Endothelial cell (in vitro differentiated cells): ENCODE results near the gene PARP14. TPM values are rescaled to one million over a fixed set of nuclear protein-coding genes. Genes with fewer than 3 reads are reported as not detected.

Experiments used
- DNase-seq: peaks from one replicate; pipeline ENCODE4 v3.0.0; 2021; ENCODE audit warnings: low spot score
- H3K27ac Mint-ChIP-seq: one replicate; pipeline ENCODE4 v1.8.0; 2021; ENCODE audit warnings: mixed read lengths, inconsistent platforms; ENCODE audit not compliant: unreplicated experiment
- H3K27me3 Mint-ChIP-seq: one replicate; pipeline ENCODE4 v1.8.0; 2021; ENCODE audit warnings: mild to moderate bottlenecking, moderate library complexity, mixed read lengths, inconsistent platforms; ENCODE audit not compliant: unreplicated experiment
- H3K36me3 Mint-ChIP-seq: one replicate; pipeline ENCODE4 v1.8.0; 2021; ENCODE audit warnings: mild to moderate bottlenecking, low read depth, mixed read lengths, inconsistent platforms; ENCODE audit not compliant: unreplicated experiment
- H3K4me1 Mint-ChIP-seq: one replicate; pipeline ENCODE4 v1.8.0; 2021; ENCODE audit warnings: mild to moderate bottlenecking, mixed read lengths, inconsistent platforms; ENCODE audit not compliant: unreplicated experiment
- H3K4me3 Mint-ChIP-seq: one replicate; pipeline ENCODE4 v1.8.0; 2021; ENCODE audit warnings: mild to moderate bottlenecking, mixed read lengths, inconsistent platforms; ENCODE audit not compliant: unreplicated experiment
- H3K9me3 Mint-ChIP-seq: one replicate; pipeline ENCODE4 v1.8.0; 2021; ENCODE audit warnings: mixed read lengths, inconsistent platforms; ENCODE audit not compliant: unreplicated experiment
- total RNA-seq: library from RNA; stranded (reverse); fragmentation: NEBNext Ultra II Directional; extraction: Animal tissue kit (Norgen Biotek cat#: 25700); gene quantifications from one replicate; pipeline ENCODE4 v1.2.1, GENCODE V29; 2021; ENCODE audit not compliant: unreplicated experiment
- TF ChIP-seq, protein P1 (sequence below): fragments of 200-600 bp; sonication (generic); IDR thresholded peaks from one replicate; pipeline ENCODE4 v1.5.0; 2021; ENCODE audit warnings: antibody characterized with exemption; ENCODE audit not compliant: unreplicated experiment

The PARP14 gene
- total RNA-seq, 1 donor from 2014 or later, result 41.9 TPM

DNA sequence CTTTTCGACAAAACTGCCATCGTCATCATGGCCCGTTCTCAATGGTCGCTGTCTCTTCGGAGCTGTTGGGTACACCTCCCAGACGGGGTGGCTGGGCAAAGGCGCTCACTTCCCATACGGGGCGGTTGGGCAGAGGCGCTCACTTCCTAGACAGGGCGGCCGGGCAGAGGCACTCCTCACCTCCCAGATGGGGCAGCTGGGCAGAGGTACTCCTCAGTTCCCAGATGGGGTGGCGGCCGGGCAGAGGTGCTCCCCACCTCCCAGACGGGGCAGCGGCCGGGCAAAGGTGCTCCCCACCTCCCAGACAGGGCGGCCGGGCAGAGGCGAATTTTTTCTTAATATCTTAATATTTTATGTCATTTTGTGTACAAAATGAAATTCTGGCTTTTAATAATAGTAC, 44.5 kb downstream of the PARP14 start:
- no peaks in the 10 kb centered on the region for H3K4me1 Mint-ChIP-seq

GRCh38 chr3:122727294-122727693, 46.7 kb downstream of the PARP14 start:
- Mint-ChIP-seq H3K27me3 (no peaks in the 10 kb centered on the region), H3K27ac (no peak overlapping the region), H3K36me3 (peaks cover 42% of the 10 kb centered on the region), H3K9me3 (peaks cover 5% of the 10 kb centered on the region), H3K4me3 (no peak overlapping the region), H3K4me1 (no peaks in the 10 kb centered on the region)
- TF ChIP-seq, protein P1, sequence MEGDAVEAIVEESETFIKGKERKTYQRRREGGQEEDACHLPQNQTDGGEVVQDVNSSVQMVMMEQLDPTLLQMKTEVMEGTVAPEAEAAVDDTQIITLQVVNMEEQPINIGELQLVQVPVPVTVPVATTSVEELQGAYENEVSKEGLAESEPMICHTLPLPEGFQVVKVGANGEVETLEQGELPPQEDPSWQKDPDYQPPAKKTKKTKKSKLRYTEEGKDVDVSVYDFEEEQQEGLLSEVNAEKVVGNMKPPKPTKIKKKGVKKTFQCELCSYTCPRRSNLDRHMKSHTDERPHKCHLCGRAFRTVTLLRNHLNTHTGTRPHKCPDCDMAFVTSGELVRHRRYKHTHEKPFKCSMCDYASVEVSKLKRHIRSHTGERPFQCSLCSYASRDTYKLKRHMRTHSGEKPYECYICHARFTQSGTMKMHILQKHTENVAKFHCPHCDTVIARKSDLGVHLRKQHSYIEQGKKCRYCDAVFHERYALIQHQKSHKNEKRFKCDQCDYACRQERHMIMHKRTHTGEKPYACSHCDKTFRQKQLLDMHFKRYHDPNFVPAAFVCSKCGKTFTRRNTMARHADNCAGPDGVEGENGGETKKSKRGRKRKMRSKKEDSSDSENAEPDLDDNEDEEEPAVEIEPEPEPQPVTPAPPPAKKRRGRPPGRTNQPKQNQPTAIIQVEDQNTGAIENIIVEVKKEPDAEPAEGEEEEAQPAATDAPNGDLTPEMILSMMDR, result no peak
- DNase-seq, result no peak

More for the DNA sequence above, 44.5 kb downstream of the PARP14 start:
- Mint-ChIP-seq H3K36me3 (peaks cover 32% of the 10 kb centered on the region), H3K4me3 (no peak overlapping the region), H3K9me3 (no peaks in the 10 kb centered on the region), H3K27ac (no peak overlapping the region), H3K27me3 (no peaks in the 10 kb centered on the region)
- DNase-seq, result no peak
- TF ChIP-seq, protein P1, result no peak

DNA sequence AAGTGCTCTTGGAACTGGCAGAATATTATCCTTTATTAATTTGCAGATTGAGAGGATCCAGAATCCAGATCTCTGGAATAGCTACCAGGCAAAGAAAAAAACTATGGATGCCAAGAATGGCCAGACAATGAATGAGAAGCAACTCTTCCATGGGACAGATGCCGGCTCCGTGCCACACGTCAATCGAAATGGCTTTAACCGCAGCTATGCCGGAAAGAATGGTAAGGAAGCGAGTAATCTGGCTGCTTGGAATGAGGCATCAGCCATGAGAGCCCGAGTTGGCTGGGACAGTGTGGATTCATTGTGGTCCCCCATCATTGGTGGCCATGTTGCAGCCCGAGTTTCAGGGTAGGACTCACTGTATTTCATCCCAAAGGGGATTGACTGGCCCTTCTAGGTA, 47.1 kb downstream of the PARP14 start:
- Mint-ChIP-seq H3K9me3 (peaks cover 6% of the 10 kb centered on the region), H3K4me1 (no peaks in the 10 kb centered on the region), H3K27ac (no peak overlapping the region), H3K36me3 (peaks cover 43% of the 10 kb centered on the region), H3K27me3 (no peaks in the 10 kb centered on the region), H3K4me3 (no peak overlapping the region)
- TF ChIP-seq, protein P1, result no peak
- no peak for DNase-seq

GRCh38 chr3:122728186-122728585, 47.5 kb downstream of the PARP14 start:
- no peak overlapping the region for H3K4me3 Mint-ChIP-seq
- peaks cover 6% of the 10 kb centered on the region for H3K9me3 Mint-ChIP-seq
- peaks cover 45% of the 10 kb centered on the region for H3K36me3 Mint-ChIP-seq
- no peaks in the 10 kb centered on the region for H3K4me1 Mint-ChIP-seq
- no peak overlapping the region for H3K27ac Mint-ChIP-seq
- H3K27me3 Mint-ChIP-seq, result no peaks in the 10 kb centered on the region
- no peak for DNase-seq
- TF ChIP-seq, protein P1, result no peak

- Mint-ChIP-seq H3K36me3 (peaks cover 45% of the 10 kb centered on the region), H3K9me3 (peaks cover 6% of the 10 kb centered on the region), H3K4me3 (no peak overlapping the region), H3K27ac (no peak overlapping the region), H3K4me1 (no peaks in the 10 kb centered on the region), H3K27me3 (no peaks in the 10 kb centered on the region)
- TF ChIP-seq, protein P1, result no peak
- no peak for DNase-seq
Measured at GRCh38 chr3:122728756-122729514, 48.3 kb downstream of the PARP14 start.
